Measurements from ENCODE around the gene TMEM168.

DNA sequence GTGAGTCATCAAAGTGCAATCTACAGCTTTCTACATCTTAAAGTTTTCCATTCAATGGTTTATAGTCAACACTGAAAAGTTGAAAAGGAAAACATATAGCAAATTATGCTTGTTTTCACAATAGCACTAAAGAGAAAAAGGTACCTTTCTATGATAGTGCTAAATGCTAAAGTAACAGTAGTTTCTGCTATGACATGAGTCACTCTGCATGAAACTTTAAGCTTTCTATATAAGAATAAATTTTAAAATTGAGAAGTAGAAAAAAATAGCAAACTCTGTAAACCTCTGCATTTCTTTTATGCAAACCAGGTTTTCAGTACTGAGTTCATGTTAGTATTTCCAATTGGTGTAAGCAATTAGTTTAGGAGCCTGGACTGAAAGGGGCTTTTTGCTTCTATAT lies 31.2 kb upstream of the TMEM168 start:
- TF ChIP-seq POLR2AphosphoS5 (IDR thresholded peaks at IDR 0.05): no peak
- no peak for TF ChIP-seq CTCF (IDR thresholded peaks at IDR 0.05)
